IPS-20b (cell line): Measurements from ENCODE around the gene PTEN.

ENCODE experiments used
- H3K27ac ChIP-seq: one replicate; pipeline ENCODE4 v1.5.1; 2013; ENCODE audit warnings: low read length
- H3K27me3 ChIP-seq: 2 replicates; pipeline ENCODE4 v1.6.1; 2013; ENCODE audit warnings: mild to moderate bottlenecking, low read length, inconsistent platforms; ENCODE audit not compliant: insufficient read depth
- H3K36me3 ChIP-seq: 2 replicates; pipeline ENCODE4 v1.6.1; 2013; ENCODE audit warnings: low read depth, mild to moderate bottlenecking, inconsistent platforms, low read length, moderate library complexity; ENCODE audit not compliant: insufficient read depth
- H3K4me1 ChIP-seq: 2 replicates; pipeline ENCODE4 v1.6.1; 2013; ENCODE audit warnings: mild to moderate bottlenecking, control low read depth, inconsistent platforms, low read length, moderate library complexity; ENCODE audit not compliant: insufficient read depth
- H3K4me3 ChIP-seq: 2 replicates; pipeline ENCODE4 v1.5.1; 2013; ENCODE audit warnings: mild to moderate bottlenecking, low read length, inconsistent platforms
- H3K9ac ChIP-seq: 2 replicates; pipeline ENCODE4 v1.6.1; 2013; ENCODE audit warnings: low read depth, mild to moderate bottlenecking, inconsistent platforms, low read length, moderate library complexity
- H3K9me3 ChIP-seq: 2 replicates; pipeline ENCODE4 v1.6.1; 2013; ENCODE audit warnings: mild to moderate bottlenecking, low read depth, low read length, inconsistent platforms; ENCODE audit not compliant: insufficient read depth

The PTEN gene

GRCh38 chr10:87930141-87930540 is 66.7 kb downstream of the PTEN start:
- Histone ChIP-seq H3K27me3 (no peaks in the 10 kb centered on the region), H3K27ac (no peak overlapping the region), H3K36me3 (peaks cover 16% of the 10 kb centered on the region), H3K4me3 (no peak overlapping the region), H3K9ac (no peak overlapping the region), H3K4me1 (peaks cover 11% of the 10 kb centered on the region; the same call in 1 of the 2 replicates), H3K9me3 (no peaks in the 10 kb centered on the region)

GRCh38 chr10:87930934-87931835 is 67.8 kb downstream of the PTEN start:
- Histone ChIP-seq H3K27me3 (no peaks in the 10 kb centered on the region), H3K27ac (no peak overlapping the region), H3K4me1 (peaks cover 11% of the 10 kb centered on the region; the same call in 1 of the 2 replicates), H3K4me3 (no peak overlapping the region), H3K9ac (no peak overlapping the region), H3K9me3 (no peaks in the 10 kb centered on the region), H3K36me3 (peaks cover 25% of the 10 kb centered on the region)

GRCh38 chr10:87931836-87932230 is 68.4 kb downstream of the PTEN start:
- Histone ChIP-seq H3K27me3 (no peaks in the 10 kb centered on the region), H3K4me1 (peaks cover 5% of the 10 kb centered on the region; the same call in 1 of the 2 replicates), H3K4me3 (no peak overlapping the region), H3K9ac (no peak overlapping the region), H3K9me3 (no peaks in the 10 kb centered on the region), H3K36me3 (peaks cover 25% of the 10 kb centered on the region), H3K27ac (no peak overlapping the region)

GRCh38 chr10:87935290-87936141 is 72.1 kb downstream of the PTEN start:
- H3K27ac ChIP-seq: no peak overlapping the region
- peaks cover 17% of the 10 kb centered on the region; the same call in 1 of the 2 replicates for H3K4me1 ChIP-seq
- H3K4me3 ChIP-seq: no peak overlapping the region
- H3K27me3 ChIP-seq: no peaks in the 10 kb centered on the region
- no peaks in the 10 kb centered on the region for H3K9me3 ChIP-seq
- H3K36me3 ChIP-seq: peaks cover 25% of the 10 kb centered on the region
- no peak overlapping the region for H3K9ac ChIP-seq

- H3K27ac ChIP-seq: no peak overlapping the region
- H3K9me3 ChIP-seq: no peaks in the 10 kb centered on the region
- peaks cover 17% of the 10 kb centered on the region; the same call in 1 of the 2 replicates for H3K4me1 ChIP-seq
- peaks cover 18% of the 10 kb centered on the region for H3K36me3 ChIP-seq
- no peaks in the 10 kb centered on the region for H3K27me3 ChIP-seq
- no peak overlapping the region for H3K4me3 ChIP-seq
- no peak overlapping the region for H3K9ac ChIP-seq
Measured at GRCh38 chr10:87940210-87940609, 76.8 kb downstream of the PTEN start.

- no peak overlapping the region for H3K27ac ChIP-seq
- H3K4me1 ChIP-seq: peaks cover 10% of the 10 kb centered on the region; the same call in 1 of the 2 replicates
- H3K36me3 ChIP-seq: peaks cover 10% of the 10 kb centered on the region; the same call in 1 of the 2 replicates
- no peaks in the 10 kb centered on the region for H3K9me3 ChIP-seq
- no peak overlapping the region for H3K9ac ChIP-seq
- H3K4me3 ChIP-seq: no peak overlapping the region
- no peaks in the 10 kb centered on the region for H3K27me3 ChIP-seq
Measured at GRCh38 chr10:87942884-87943527, 79.6 kb downstream of the PTEN start.

GRCh38 chr10:87945984-87946383 is 82.6 kb downstream of the PTEN start:
- H3K4me1 ChIP-seq: no peaks in the 10 kb centered on the region; the same call in 1 of the 2 replicates
- no peak overlapping the region for H3K27ac ChIP-seq
- no peak overlapping the region for H3K4me3 ChIP-seq
- H3K36me3 ChIP-seq: peaks cover 10% of the 10 kb centered on the region; the same call in 1 of the 2 replicates
- no peaks in the 10 kb centered on the region for H3K9me3 ChIP-seq
- H3K9ac ChIP-seq: no peak overlapping the region
- H3K27me3 ChIP-seq: no peaks in the 10 kb centered on the region

- no peaks in the 10 kb centered on the region for H3K4me1 ChIP-seq
- H3K9me3 ChIP-seq: no peaks in the 10 kb centered on the region
- no peak overlapping the region for H3K4me3 ChIP-seq
- no peaks in the 10 kb centered on the region for H3K27me3 ChIP-seq
- no peak overlapping the region for H3K9ac ChIP-seq
- no peak overlapping the region for H3K27ac ChIP-seq
- H3K36me3 ChIP-seq: peaks cover 24% of the 10 kb centered on the region
Measured at GRCh38 chr10:87952612-87953011, 89.2 kb downstream of the PTEN start.

GRCh38 chr10:87956055-87956454 is 92.6 kb downstream of the PTEN start:
- Histone ChIP-seq H3K27ac (no peak overlapping the region), H3K27me3 (no peaks in the 10 kb centered on the region), H3K4me1 (no peaks in the 10 kb centered on the region), H3K9ac (no peak overlapping the region), H3K9me3 (no peaks in the 10 kb centered on the region), H3K4me3 (no peak overlapping the region), H3K36me3 (peaks cover 46% of the 10 kb centered on the region)

GRCh38 chr10:87957702-87958101 is 94.3 kb downstream of the PTEN start:
- no peak overlapping the region for H3K4me3 ChIP-seq
- H3K36me3 ChIP-seq: peaks cover 50% of the 10 kb centered on the region
- no peaks in the 10 kb centered on the region for H3K27me3 ChIP-seq

GRCh38 chr10:87960230-87960629 is 96.8 kb downstream of the PTEN start:
- H3K27me3 ChIP-seq: no peaks in the 10 kb centered on the region
- H3K4me1 ChIP-seq: no peaks in the 10 kb centered on the region
- H3K4me3 ChIP-seq: no peak overlapping the region
- H3K27ac ChIP-seq: no peak overlapping the region
- no peaks in the 10 kb centered on the region for H3K9me3 ChIP-seq
- peaks cover 50% of the 10 kb centered on the region for H3K36me3 ChIP-seq
- no peak overlapping the region for H3K9ac ChIP-seq

More at GRCh38 chr10:87957702-87958101, 94.3 kb downstream of the PTEN start:
- H3K9ac ChIP-seq: no peak overlapping the region
- H3K4me1 ChIP-seq: no peaks in the 10 kb centered on the region
- H3K9me3 ChIP-seq: no peaks in the 10 kb centered on the region
- H3K27ac ChIP-seq: no peak overlapping the region
